Activated T-helper 2 cell treated with anti-CD3 and anti-CD28 coated beads, Interferon-gamma antibody, Interleukin-2, Interleukin-4, amounts not matched to agents 10 μg/mL and 5 μg/mL and 100 μg/mL, durations not matched to agents 14 hours and 24 hours and 36 hours (primary cell): ENCODE data around the gene PPP1R18. TPM values are rescaled to one million over a fixed set of nuclear protein-coding genes. Genes with fewer than 3 reads are reported as not detected.
A peak's percentile ranks its signal among the peaks of the same experiment; 100 is the strongest.

Experiments
- DNase-seq: peaks from one replicate; pipeline ENCODE4 v3.0.0; 2021; ENCODE audit warnings: low spot score
- H3K27ac Mint-ChIP-seq: one replicate; pipeline ENCODE4 v1.8.0; 2021; ENCODE audit warnings: mixed read lengths
- H3K27me3 Mint-ChIP-seq: one replicate; pipeline ENCODE4 v1.8.0; 2021; ENCODE audit warnings: low read depth, mixed read lengths
- H3K36me3 Mint-ChIP-seq: one replicate; pipeline ENCODE4 v1.8.0; 2021; ENCODE audit warnings: low read depth, mixed read lengths
- H3K4me1 Mint-ChIP-seq: one replicate; pipeline ENCODE4 v1.8.0; 2021; ENCODE audit warnings: low read depth, mixed read lengths
- H3K4me3 Mint-ChIP-seq: one replicate; pipeline ENCODE4 v1.8.0; 2021; ENCODE audit warnings: low read depth, mild to moderate bottlenecking, moderate library complexity, mixed read lengths
- H3K9me3 Mint-ChIP-seq: one replicate; pipeline ENCODE4 v1.8.0; 2021; ENCODE audit warnings: mixed read lengths
- intact Hi-C: fragments of 100-400 bp; cut with micrococcal nuclease; formaldehyde crosslinking; loops from one replicate; pipeline ENCODE4 v1.15.1; 2023
- total RNA-seq: library from RNA; stranded (reverse); gene quantifications from 2 replicates; pipeline ENCODE4 v1.2.3, GENCODE V29; 2022

PPP1R18 gene
- total RNA-seq, 1 donor from 2014 or later: 137 TPM

DNA sequence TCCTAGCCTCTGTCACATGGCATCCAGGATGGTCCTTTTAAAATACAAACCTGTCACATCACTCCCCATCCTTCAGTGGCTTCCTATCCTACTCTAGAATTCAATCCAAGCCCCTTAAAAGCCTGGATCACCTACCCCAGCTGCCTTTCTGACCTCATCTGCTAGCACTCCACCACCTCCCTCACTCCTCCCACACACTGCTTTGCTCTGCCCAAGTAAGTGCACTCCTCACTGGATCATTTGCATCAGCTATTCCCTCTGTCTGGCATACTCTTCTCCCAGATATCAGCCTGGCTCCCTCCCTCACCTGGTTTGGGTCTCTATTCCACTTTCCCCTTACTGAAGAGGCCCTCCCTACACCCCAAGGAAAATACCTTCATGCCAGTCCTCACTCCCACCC is 29.0 kb downstream of the PPP1R18 start:
- DNase-seq: no peak
- Mint-ChIP-seq H3K4me3 (no peak overlapping the region), H3K27ac (no peak overlapping the region), H3K9me3 (no peaks in the 10 kb centered on the region), H3K36me3 (peaks cover 72% of the 10 kb centered on the region), H3K27me3 (no peaks in the 10 kb centered on the region), H3K4me1 (no peaks in the 10 kb centered on the region)
- intact Hi-C loops: no loop called here

DNA sequence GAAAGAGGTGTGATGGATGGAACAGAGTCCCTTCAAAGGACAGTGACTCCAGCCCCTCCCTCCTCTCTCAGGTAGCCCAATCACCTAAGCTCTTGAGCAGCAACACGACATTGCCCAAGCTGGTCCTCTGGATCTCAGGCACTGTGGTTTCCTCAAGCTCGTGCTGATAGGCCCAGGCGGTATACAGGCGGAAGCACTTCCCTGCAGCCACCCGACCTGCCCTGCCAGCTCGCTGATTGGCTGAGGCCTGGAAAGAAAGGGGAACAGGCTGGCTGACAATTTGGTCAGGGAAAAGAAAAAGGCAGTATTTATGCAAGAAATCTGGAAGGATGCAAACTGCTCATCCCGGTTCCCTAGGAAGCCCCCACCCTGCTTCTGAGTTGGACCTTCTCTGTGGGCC is 29.9 kb downstream of the PPP1R18 start:
- DNase-seq: no peak
- Mint-ChIP-seq H3K27ac (no peak overlapping the region), H3K4me3 (no peak overlapping the region), H3K36me3 (peaks cover 71% of the 10 kb centered on the region), H3K27me3 (no peaks in the 10 kb centered on the region), H3K4me1 (no peaks in the 10 kb centered on the region), H3K9me3 (no peaks in the 10 kb centered on the region)
- intact Hi-C loops: no loop called here

DNA sequence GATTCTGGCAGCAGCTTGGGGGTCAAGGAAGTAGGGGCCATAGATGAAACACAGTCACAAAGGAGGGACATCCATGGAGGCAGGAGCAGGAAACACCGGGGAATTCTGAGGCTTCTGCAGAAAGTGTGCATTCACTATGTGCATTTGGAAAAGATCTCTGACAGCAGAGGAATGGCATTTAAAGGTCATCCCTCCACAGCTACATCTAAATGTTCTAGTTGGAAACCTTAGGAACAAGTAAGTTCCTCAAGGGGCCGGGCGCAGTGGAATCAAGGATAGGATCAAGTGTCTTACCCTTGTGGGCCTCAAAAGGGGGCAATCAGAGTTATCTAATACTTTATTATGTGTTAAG is 30.7 kb downstream of the PPP1R18 start:
- peaks cover 75% of the 10 kb centered on the region for H3K36me3 Mint-ChIP-seq
- no peak for DNase-seq
- H3K4me1 Mint-ChIP-seq: no peaks in the 10 kb centered on the region
- H3K9me3 Mint-ChIP-seq: no peaks in the 10 kb centered on the region
- no peak overlapping the region for H3K4me3 Mint-ChIP-seq
- H3K27me3 Mint-ChIP-seq: no peaks in the 10 kb centered on the region
- intact Hi-C loops: no loop called here
- H3K27ac Mint-ChIP-seq: no peak overlapping the region

DNA sequence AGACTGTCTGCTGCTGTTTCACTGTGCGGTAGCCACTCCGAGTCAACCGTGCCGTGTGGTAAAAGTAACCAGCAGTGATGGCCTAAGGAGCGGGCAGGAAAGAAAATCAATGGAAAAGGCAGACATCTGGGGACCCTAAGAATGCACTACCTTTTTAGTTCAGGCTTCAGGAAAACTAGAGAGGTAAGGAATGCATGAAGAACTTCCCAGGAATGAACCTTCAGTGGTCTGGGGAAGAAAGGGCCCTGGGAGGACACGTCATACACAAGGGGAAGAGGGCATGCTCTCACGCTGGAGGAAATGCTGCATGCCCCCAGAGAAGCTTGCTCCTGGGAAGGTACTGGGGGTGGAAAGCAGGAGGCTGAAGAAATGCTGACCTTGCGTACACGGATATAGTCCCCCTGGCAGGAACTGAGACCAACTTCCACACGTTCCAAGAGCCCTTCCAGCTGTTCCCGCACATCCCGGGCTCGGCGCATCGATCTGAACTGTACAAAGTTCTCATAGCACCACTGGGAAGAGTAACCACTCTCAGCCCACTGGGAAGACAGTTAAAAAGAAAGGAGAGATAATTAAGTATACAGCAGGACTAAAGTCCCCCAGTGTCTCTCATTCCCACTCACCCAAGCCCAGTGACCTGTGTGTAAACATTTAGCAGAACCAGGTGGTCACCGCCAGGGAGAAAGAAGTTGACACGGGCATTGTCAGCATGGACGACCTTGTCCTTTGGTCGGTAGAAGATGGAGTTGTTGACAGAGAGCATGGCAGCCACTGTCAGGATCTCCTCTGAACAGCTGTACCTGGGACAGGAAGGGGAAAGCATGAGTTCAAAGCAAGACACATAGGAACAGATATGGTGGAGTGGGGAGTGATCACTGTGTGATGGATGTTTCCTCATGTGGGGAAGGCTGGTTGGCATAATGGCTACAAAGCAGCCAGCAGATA is 31.4 kb downstream of the PPP1R18 start:
- peaks cover 73% of the 10 kb centered on the region for H3K36me3 Mint-ChIP-seq
- no peaks in the 10 kb centered on the region for H3K9me3 Mint-ChIP-seq
- intact Hi-C loops: no loop called here
- H3K27ac Mint-ChIP-seq: no peak overlapping the region
- H3K27me3 Mint-ChIP-seq: no peaks in the 10 kb centered on the region
- H3K4me3 Mint-ChIP-seq: no peak overlapping the region
- no peak for DNase-seq
- H3K4me1 Mint-ChIP-seq: no peaks in the 10 kb centered on the region

DNA sequence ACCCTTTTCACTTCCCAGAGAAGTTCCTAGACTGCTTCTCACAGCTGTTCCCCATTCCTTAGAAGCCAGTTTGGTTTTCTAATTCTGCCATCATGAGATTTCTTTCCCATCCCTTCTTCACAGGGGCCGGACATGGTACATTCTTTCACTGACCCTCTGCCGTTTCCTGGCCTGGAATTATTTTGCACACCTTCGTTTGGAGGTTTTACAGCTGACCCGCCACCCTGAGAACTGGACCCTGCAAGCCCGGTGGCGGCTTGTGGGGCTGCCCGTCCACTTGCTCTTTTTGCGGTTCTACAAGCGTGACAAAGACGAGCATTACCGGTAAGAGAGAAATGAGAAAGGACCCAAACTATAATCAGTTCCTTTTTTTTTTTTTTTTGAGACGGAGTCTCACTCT is 35.3 kb downstream of the PPP1R18 start:
- intact Hi-C loops: no loop called here
- DNase-seq: no peak
- Mint-ChIP-seq H3K36me3 (peaks cover 49% of the 10 kb centered on the region), H3K9me3 (no peaks in the 10 kb centered on the region), H3K27me3 (no peaks in the 10 kb centered on the region), H3K4me3 (no peak overlapping the region), H3K27ac (no peak overlapping the region), H3K4me1 (peaks cover 13% of the 10 kb centered on the region)

DNA sequence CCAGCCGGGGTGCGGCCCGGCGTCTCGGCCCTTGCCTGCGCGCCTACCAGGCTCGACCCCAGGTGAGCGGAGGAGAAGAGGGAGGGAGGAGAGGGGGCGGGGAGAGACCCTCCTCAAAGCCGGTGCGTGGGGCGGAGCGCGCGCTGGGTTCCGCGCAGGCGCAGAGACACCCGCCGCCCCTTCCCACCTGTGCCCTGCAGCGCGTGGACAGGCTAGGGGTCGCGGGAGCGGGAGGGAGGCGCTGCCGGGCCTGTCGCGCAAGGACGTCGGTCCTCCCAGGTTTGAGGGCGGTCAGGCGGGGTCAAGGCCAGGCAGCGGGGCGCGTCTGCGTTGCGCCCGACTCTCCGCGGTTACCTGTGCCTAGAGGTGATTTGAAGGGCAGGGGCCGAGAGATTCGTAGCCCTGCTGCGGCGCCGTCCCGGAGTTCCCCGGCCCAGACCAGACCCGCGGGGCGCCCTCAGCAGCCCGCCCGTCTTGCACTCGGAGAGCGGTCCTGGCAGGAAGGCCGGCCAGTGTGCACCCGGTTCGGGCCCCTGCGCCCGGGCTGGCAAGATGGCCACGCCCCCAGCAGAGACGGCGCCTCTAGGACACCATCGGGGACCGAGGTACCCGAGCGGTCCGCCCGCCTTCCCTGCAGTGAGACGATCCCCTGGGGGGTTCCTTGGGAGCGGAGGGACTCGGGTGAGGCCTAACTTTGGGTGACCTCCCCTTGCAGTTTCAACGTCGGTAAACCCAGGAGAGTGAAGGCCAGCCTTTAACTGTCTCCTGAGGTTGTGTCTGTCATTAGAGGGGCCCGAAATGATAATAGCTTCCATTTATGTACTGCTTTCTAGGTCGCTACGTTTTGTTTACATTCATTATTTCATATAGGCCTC is 39.0 kb downstream of the PPP1R18 start:
- Mint-ChIP-seq H3K36me3 (peaks cover 43% of the 10 kb centered on the region), H3K4me1 (peaks cover 18% of the 10 kb centered on the region)
- intact Hi-C loops: loop anchor here (1.0 kb wide), 5 partner anchors 21 to 90 kb away; partner anchors contain the start of genes ATAT1, DHX16, MDC1 and MRPS18B

DNA sequence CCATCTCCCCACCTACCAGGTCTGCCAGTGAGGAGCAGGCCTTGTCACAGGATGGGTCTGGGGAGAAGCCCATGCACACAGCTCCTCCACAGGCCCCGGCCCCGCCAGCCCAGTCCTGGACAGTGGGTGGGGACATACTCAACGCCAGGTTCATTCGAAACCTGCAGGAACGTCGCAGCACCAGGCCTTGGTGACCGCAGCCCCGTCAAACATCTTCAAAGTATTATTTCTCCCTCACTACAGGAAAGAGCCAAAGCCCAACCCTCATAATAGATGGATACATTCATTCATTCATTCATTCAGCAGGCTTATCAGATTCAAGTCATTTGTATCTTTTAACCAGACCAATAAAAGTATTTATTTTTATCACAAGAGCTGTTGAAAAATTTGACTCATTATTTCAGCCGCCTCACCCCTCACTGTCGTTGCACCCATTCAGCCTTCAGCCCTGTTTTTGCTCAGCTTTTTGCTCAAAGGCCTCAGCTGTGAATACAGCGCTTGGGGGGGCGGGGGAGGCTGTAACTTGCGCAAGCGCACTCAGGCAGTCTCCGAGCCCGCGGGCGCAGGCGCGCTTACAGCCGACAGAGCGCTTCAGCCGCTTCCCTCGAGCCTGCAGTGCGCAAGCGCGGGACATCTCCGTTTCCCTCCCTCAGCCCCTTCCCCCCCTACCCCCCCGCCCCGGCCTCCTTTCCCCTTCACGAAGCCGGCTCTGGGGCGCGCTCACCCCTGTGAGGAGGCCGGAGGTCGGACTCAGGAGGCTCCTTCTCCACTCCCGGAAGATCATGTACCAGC is 39.8 kb downstream of the PPP1R18 start, which contains the start of gene C6orf136:
TSS of gene C6orf136 (plus strand) at position 684 of the 792 bp plus-strand sequence. CDS start at position 783, 99 bp downstream.
- peaks cover 38% of the 10 kb centered on the region for H3K36me3 Mint-ChIP-seq
- peaks cover 18% of the 10 kb centered on the region for H3K4me1 Mint-ChIP-seq
- H3K4me3 Mint-ChIP-seq: peak within 1 kb of the TSS; percentile 88
- peak; percentile 89 for DNase-seq
- H3K9me3 Mint-ChIP-seq: no peaks in the 10 kb centered on the region
- no peaks in the 10 kb centered on the region for H3K27me3 Mint-ChIP-seq
- peak within 1 kb of the TSS; percentile 89 for H3K27ac Mint-ChIP-seq
- intact Hi-C loops: loop anchor here (1.0 kb wide), 5 partner anchors 20 to 89 kb away; partner anchors contain the start of genes ATAT1, DHX16, MDC1 and MRPS18B

More for the DNA sequence above, 39.0 kb downstream of the PPP1R18 start:
- Mint-ChIP-seq H3K9me3 (no peaks in the 10 kb centered on the region), H3K4me3 (peak overlapping the region; percentile 88), H3K27me3 (no peaks in the 10 kb centered on the region), H3K27ac (peak overlapping the region; percentile 89)
- DNase-seq: peak; percentile 72

DNA sequence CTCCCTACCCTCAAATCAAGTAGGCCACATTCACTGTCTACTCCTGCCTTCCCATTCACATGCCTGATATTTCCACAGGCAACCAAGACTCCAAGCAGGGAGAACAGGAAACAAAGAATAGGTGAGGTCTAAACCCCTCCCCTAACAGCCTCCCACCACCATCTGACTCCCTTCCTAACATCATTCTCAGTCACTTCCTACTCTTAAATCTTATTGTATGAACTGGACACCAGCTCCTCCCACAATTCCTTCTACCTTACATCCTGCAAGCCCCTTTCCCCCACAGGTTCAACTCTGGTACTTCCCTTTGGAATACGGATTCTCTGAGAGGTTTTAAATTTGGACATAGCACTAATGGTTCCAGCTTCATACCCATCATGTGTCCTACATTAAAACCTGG is 40.5 kb downstream of the PPP1R18 start:
- Mint-ChIP-seq H3K36me3 (peaks cover 40% of the 10 kb centered on the region), H3K27me3 (no peaks in the 10 kb centered on the region), H3K4me3 (peak overlapping the region; percentile 88), H3K27ac (no peak overlapping the region), H3K9me3 (no peaks in the 10 kb centered on the region), H3K4me1 (peaks cover 22% of the 10 kb centered on the region)
- intact Hi-C loops: no loop called here
- DNase-seq: no peak

DNA sequence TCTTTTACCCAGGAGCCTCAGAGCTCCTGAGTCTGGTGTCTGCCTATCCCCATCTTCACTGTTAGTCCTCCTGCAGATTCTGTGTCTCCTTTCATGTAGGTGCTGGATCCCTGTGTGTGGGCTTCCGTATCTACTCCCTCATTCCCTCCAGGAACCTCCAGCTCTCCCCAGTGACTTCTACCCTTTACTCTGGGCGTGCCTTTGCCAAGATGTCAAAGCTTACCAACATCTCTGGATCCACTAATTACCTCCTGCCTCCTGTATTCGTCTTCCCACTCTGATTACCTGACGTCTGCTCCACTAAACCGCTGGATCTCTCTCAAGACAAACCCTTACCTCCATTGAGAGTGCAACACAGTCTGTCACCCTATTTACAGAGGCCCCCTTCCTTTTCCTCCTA is 41.7 kb downstream of the PPP1R18 start:
- H3K27me3 Mint-ChIP-seq: no peaks in the 10 kb centered on the region
- H3K4me3 Mint-ChIP-seq: no peak overlapping the region
- intact Hi-C loops: no loop called here
- no peaks in the 10 kb centered on the region for H3K9me3 Mint-ChIP-seq
- peaks cover 26% of the 10 kb centered on the region for H3K4me1 Mint-ChIP-seq
- H3K27ac Mint-ChIP-seq: no peak overlapping the region
- DNase-seq: no peak
- peaks cover 39% of the 10 kb centered on the region for H3K36me3 Mint-ChIP-seq

DNA sequence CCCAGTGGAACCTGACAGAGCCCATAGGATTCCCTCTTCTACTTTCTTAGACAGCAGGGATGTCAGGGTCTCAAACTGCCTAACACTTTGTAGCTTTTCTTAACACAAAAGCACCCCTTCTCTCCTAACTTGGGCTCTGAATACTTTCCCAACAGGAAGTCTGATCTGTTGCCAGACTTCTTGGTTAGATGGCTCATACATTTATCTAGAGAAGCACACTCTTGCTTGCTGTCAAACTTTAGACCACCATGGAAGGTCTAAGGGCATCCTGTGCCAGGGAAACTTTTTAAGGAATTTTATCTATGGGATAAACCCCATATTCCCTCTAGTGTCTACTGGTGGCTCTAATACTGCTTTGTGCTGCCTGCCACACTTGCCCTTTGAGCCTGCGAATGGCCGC is 42.8 kb downstream of the PPP1R18 start:
- H3K36me3 Mint-ChIP-seq: peaks cover 35% of the 10 kb centered on the region
- intact Hi-C loops: no loop called here
- no peaks in the 10 kb centered on the region for H3K9me3 Mint-ChIP-seq
- peaks cover 26% of the 10 kb centered on the region for H3K4me1 Mint-ChIP-seq
- no peak overlapping the region for H3K27ac Mint-ChIP-seq
- no peaks in the 10 kb centered on the region for H3K27me3 Mint-ChIP-seq
- no peak for DNase-seq
- no peak overlapping the region for H3K4me3 Mint-ChIP-seq

DNA sequence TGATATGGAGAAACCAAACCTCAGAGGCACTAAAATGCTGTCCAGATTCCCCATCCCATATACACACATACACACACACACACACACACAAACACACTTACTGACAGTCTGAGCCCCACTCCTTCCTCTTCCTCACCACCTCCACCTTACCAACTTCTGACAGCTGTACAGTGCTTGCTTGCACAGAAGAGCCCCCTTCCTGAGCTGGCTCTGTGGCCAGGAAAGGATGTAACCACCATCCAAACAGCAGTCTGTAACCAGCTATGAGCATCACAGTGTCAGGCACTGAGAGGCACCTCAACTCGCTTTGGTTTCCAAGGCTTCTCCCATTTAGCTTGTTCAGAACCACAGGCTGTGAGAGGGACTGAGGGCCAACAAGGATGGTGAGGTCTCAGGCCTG is 45.4 kb downstream of the PPP1R18 start:
- Mint-ChIP-seq H3K4me1 (peaks cover 13% of the 10 kb centered on the region), H3K36me3 (peaks cover 34% of the 10 kb centered on the region), H3K9me3 (no peaks in the 10 kb centered on the region), H3K27ac (no peak overlapping the region), H3K4me3 (no peak overlapping the region), H3K27me3 (no peaks in the 10 kb centered on the region)
- DNase-seq: no peak
- intact Hi-C loops: no loop called here

DNA sequence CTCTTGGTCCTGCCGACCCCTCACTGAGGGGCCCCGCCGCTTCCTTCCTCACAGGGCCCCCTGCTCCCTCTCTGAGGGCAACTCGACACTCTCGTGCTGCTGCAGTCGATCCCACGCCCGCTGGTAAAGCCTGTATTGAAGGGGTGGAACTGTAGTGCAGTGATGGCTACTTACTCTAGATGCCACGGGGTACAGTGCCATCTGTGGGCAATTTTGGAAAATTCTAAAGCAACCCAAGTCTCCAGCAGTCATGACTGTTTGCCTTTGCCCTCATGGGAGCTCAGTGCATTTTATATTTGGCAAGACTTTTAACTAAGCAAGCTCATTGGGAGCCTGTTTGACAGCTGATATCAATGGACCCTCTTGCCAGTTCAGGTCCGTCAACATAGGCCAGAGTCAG is 46.0 kb downstream of the PPP1R18 start:
- DNase-seq: no peak
- H3K27me3 Mint-ChIP-seq: no peaks in the 10 kb centered on the region
- H3K9me3 Mint-ChIP-seq: no peaks in the 10 kb centered on the region
- intact Hi-C loops: no loop called here
- H3K4me1 Mint-ChIP-seq: peaks cover 8% of the 10 kb centered on the region
- H3K27ac Mint-ChIP-seq: no peak overlapping the region
- H3K4me3 Mint-ChIP-seq: no peak overlapping the region
- peaks cover 34% of the 10 kb centered on the region for H3K36me3 Mint-ChIP-seq
